Motor neuron (in vitro differentiated cells): Measurements from ENCODE around the gene PRKAR1B. TPM values are rescaled to one million over a fixed set of nuclear protein-coding genes. Genes with fewer than 3 reads are reported as not detected.

Source experiments
- ATAC-seq, 8 experiments: fragments of 200-7000 bp; cut with Tn5 transposase; replicated peaks in 6 of 8; 2 replicates each; pipeline ENCODE4 v1.8.0; 2021; ENCODE audit warnings: mild to moderate bottlenecking in 8 of 8, moderate library complexity in 8 of 8
- H3K27ac ChIP-seq, 2 donors: fragments of 250-450 bp; sonication (Bioruptor Pico); 2 replicates each; pipeline ENCODE4 v1.9.0; 2021; ENCODE audit warnings: antibody characterized with exemption in 2 of 2, mild to moderate bottlenecking in 2 of 2, moderate library complexity in 1 of 2
- H3K4me1 ChIP-seq, 2 donors: fragments of 250-450 bp; sonication (Bioruptor Pico); replicated peaks in 1 of 2; 2 replicates each; pipeline ENCODE4 v1.6.1; 2021; ENCODE audit warnings: antibody characterized with exemption in 2 of 2, mild to moderate bottlenecking in 2 of 2, moderate library complexity in 1 of 2
- H3K4me3 ChIP-seq, 5 donors: fragments of 250-450 bp; sonication (Bioruptor Pico); 2 replicates each; pipeline ENCODE4 v1.9.0; 2021; ENCODE audit warnings: antibody characterized with exemption in 5 of 5, mild to moderate bottlenecking in 5 of 5, moderate library complexity in 4 of 5
- WGBS, 10 experiments: fragments of 450-650 bp; shearing (Covaris generic); methylation state at CpG; one replicate each; pipeline ENCODE4 v1.0.0; 2022; 5-methylcytosine and 5-hydroxymethylcytosine counted together
- in situ Hi-C, 9 experiments: fragments of 400-800 bp; cut with MboI; loops; one replicate each; pipeline ENCODE4 v1.15.0; 2021; ENCODE audit warnings: low sequenced_read_pairs in 9 of 9, low pct_unique_long_range_greater_than_20kb in 2 of 9; ENCODE audit not compliant: unreplicated experiment in 9 of 9
- total RNA-seq, 8 experiments: library from RNA; unstranded; fragments of 300-600 nt; gene quantifications; 2 replicates each; pipeline versions ENCODE4 v1.2.3 to v1.2.4, GENCODE V29; 2022

PRKAR1B gene
- total RNA-seq, 8 experiments from 2014 or later, result 14.3 to 42.2 (median 19.0) TPM

- H3K4me3 ChIP-seq, result peak overlapping the region in 3 of 5 donors; percentile 57 to 70 (median 61)
- peaks cover 23 to 25% of the 10 kb centered on the region in 2 donors for H3K4me1 ChIP-seq
- H3K27ac ChIP-seq, result no peak overlapping the region
- no peak for ATAC-seq
- in situ Hi-C loops, result no loop called here
- 0 to 63% (median 34%) methylated on average over 1 to 9 of the region's 13 CpGs; no CpG with 5 or more reads in 3 of the 10 experiments for WGBS, 10 experiments
Observed at GRCh38 chr7:516216-516605, 210.9 kb downstream of the PRKAR1B start.

DNA sequence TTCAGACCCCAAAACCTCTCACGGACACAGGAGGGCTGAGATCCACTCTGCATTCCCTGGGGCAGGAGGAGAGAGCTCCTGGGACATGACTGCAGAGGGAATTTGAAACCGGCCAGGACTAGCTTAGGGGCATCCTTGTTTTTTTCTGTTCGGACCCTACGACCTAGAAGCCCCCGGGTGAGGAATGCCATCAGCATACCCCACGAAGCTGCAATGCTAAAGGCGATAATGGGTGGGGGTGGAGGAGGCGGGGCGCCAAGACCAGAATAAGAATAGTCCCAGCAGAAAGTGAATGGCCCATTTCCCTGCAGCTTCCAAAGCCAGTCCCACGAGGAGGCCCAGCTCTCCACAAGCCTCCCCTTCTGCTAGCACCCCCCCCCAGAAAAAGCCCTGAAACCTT lies 211.5 kb downstream of the PRKAR1B start:
- Histone ChIP-seq H3K27ac (no peak overlapping the region), H3K4me3 (no peak overlapping the region), H3K4me1 (peaks cover 19 to 24% of the 10 kb centered on the region in 2 donors)
- WGBS, 10 experiments, result 0 to 82% (median 15%) methylated on average over 1 to 5 of the region's 10 CpGs; no CpG with 5 or more reads in 4 of the 10 experiments
- ATAC-seq, result no peak
- in situ Hi-C loops, result no loop called here

- no peak for ATAC-seq
- H3K27ac ChIP-seq, result no peak overlapping the region
- no peak overlapping the region for H3K4me3 ChIP-seq
- WGBS, 10 experiments, result 20 to 86% (median 60%) methylated on average over 1 to 19 of the region's 25 CpGs; no CpG with 5 or more reads in 4 of the 10 experiments
- H3K4me1 ChIP-seq, result peaks cover 16 to 24% of the 10 kb centered on the region in 2 donors
- in situ Hi-C loops, result no loop called here
Observed at GRCh38 chr7:514651-515598, 212.2 kb downstream of the PRKAR1B start.

GRCh38 chr7:514242-514641 lies 212.8 kb downstream of the PRKAR1B start:
- H3K4me3 ChIP-seq, result no peak overlapping the region
- H3K4me1 ChIP-seq, result peaks cover 16 to 24% of the 10 kb centered on the region in 2 donors
- WGBS, 10 experiments, result 77 to 100% (median 88%) methylated on average over 1 to 4 of the region's 10 CpGs; no CpG with 5 or more reads in 6 of the 10 experiments
- no peak for ATAC-seq
- no peak overlapping the region for H3K27ac ChIP-seq
- in situ Hi-C loops, result no loop called here

GRCh38 chr7:513521-514166 lies 213.4 kb downstream of the PRKAR1B start:
- H3K4me3 ChIP-seq, result no peak overlapping the region
- ATAC-seq, result no peak
- no peak overlapping the region for H3K27ac ChIP-seq
- in situ Hi-C loops, result no loop called here
- H3K4me1 ChIP-seq, result peaks cover 16 to 24% of the 10 kb centered on the region in 2 donors
- WGBS, 10 experiments, result 27 to 100% (median 86%) methylated on average over 1 to 11 of the region's 20 CpGs; no CpG with 5 or more reads in 1 of the 10 experiments

- WGBS, 10 experiments, result 80 to 100% methylated on average over 3 of the region's 32 CpGs; no CpG with 5 or more reads in 8 of the 10 experiments
- Histone ChIP-seq H3K27ac (no peak overlapping the region), H3K4me1 (peaks cover 15 to 16% of the 10 kb centered on the region in 2 donors), H3K4me3 (no peak overlapping the region)
- ATAC-seq, result no peak
- in situ Hi-C loops, result no loop called here
Observed at GRCh38 chr7:512541-513311, 214.4 kb downstream of the PRKAR1B start.

DNA sequence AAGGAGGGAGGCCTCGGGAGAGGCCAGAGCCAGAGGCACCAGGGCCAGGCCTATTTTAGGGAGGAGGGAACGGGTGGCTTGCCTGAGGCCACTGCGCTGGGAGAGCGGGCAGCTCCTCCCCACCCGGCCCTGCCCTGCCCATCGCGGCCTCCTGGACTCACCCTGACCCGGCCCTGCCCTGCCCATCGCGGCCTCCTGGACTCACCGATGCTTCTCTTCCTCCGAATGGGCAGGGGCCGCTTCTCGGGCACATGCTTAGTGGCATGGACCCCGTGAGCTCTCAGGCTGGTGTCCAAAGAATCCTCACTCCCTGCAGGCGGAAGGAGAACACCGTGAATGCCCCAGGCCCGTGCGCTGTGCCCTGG lies 215.0 kb downstream of the PRKAR1B start:
- Histone ChIP-seq H3K4me3 (no peak overlapping the region), H3K27ac (no peak overlapping the region), H3K4me1 (peaks cover 9 to 16% of the 10 kb centered on the region in 2 donors)
- in situ Hi-C loops, result no loop called here
- 83% methylated on average over 2 of the region's 19 CpGs; no CpG with 5 or more reads in 9 of the 10 experiments for WGBS, 10 experiments
- ATAC-seq, result peak in 3 of 8 experiments; percentile 11 to 23 (median 22)

GRCh38 chr7:511476-512145 lies 215.5 kb downstream of the PRKAR1B start:
- peaks cover 4 to 16% of the 10 kb centered on the region in 2 donors for H3K4me1 ChIP-seq
- in situ Hi-C loops, result no loop called here
- WGBS, 10 experiments, result 93% methylated on average over 2 of the region's 25 CpGs; no CpG with 5 or more reads in 9 of the 10 experiments
- no peak overlapping the region for H3K4me3 ChIP-seq
- H3K27ac ChIP-seq, result no peak overlapping the region
- no peak for ATAC-seq

- Histone ChIP-seq H3K4me3 (no peak overlapping the region), H3K27ac (no peak overlapping the region), H3K4me1 (peaks cover 0 to 11% of the 10 kb centered on the region in 2 donors)
- in situ Hi-C loops, result no loop called here
- WGBS, 10 experiments, result no CpG with 5 or more reads among the region's 25 CpGs
- ATAC-seq, result no peak
Observed at GRCh38 chr7:510782-511281, 216.2 kb downstream of the PRKAR1B start.

DNA sequence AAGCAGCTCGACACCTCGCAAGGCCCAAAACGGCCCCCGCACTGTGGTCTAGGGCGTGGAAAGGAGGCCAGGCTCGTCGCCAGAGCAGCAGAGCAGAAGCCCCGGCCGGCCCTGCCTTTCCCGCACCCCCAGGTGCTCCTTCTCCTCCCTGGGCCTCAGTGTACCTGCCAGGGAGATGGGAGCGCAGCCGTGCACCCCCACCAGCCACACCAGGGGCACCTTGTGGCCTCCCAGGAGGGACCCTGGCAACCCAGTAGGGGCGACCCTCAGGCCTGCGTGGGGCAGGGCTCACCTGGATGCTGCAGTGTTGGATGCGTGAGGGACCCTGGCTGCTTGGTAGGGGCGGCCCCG lies 217.0 kb downstream of the PRKAR1B start:
- H3K4me3 ChIP-seq, result no peak overlapping the region
- ATAC-seq, result no peak
- in situ Hi-C loops, result no loop called here
- no CpG with 5 or more reads among the region's 17 CpGs for WGBS, 10 experiments
- no peak overlapping the region for H3K27ac ChIP-seq
- H3K4me1 ChIP-seq, result peaks cover 0 to 4% of the 10 kb centered on the region in 2 donors

- Histone ChIP-seq H3K4me3 (no peak overlapping the region), H3K27ac (no peak overlapping the region), H3K4me1 (no peaks in the 10 kb centered on the region)
- ATAC-seq, result no peak
- WGBS, 10 experiments, result 87 to 93% (median 90%) methylated on average over 2 to 10 of the region's 20 CpGs; no CpG with 5 or more reads in 6 of the 10 experiments
- in situ Hi-C loops, result no loop called here
Observed at GRCh38 chr7:509426-510130, 217.5 kb downstream of the PRKAR1B start.
